Stimulated activated CD8-positive, alpha-beta memory T cell treated with anti-CD3 and anti-CD28 coated beads, Interleukin-12 subunit alpha, Interleukin-12 subunit beta, amount 100 ng/mL, for 24 hours (primary cell): Measurements from ENCODE around the gene PLPPR3.
"Not testable (repeated sequence)": the region's sequence is repeated elsewhere in the genome, so short reads cannot be mapped to it uniquely, and the experiment has no call there.

Source experiments
- DNase-seq: peaks from one replicate; pipeline ENCODE4 v3.0.0-alpha.2; 2020; ENCODE audit errors: extremely low read depth

PLPPR3 gene

GRCh38 chr19:854549-854948, 32.8 kb upstream of the PLPPR3 start:
- DNase-seq, result no peak

GRCh38 chr19:853614-854220, 32.0 kb upstream of the PLPPR3 start:
- not testable (repeated sequence) for DNase-seq

- DNase-seq, result no peak
Observed at GRCh38 chr19:853014-853585, 31.3 kb upstream of the PLPPR3 start.

- no peak for DNase-seq
Observed at GRCh38 chr19:852136-853013, 30.6 kb upstream of the PLPPR3 start, which contains the start of gene ELANE. ELANE (plus strand) TSS chr19:852303; CDS start chr19:852329, 26 bp downstream.

GRCh38 chr19:850979-851335, 29.2 kb upstream of the PLPPR3 start:
- DNase-seq, result no peak

- DNase-seq, result no peak
Observed at GRCh38 chr19:850221-850978, 28.6 kb upstream of the PLPPR3 start.

GRCh38 chr19:849195-849594, 27.4 kb upstream of the PLPPR3 start:
- not testable (repeated sequence) for DNase-seq

GRCh38 chr19:848386-848921, 26.7 kb upstream of the PLPPR3 start:
- no peak for DNase-seq

GRCh38 chr19:845707-846521, 24.2 kb upstream of the PLPPR3 start:
- DNase-seq, result no peak

GRCh38 chr19:844546-844971, 22.8 kb upstream of the PLPPR3 start:
- DNase-seq, result no peak

- DNase-seq, result no peak
Observed at GRCh38 chr19:843836-844545, 22.2 kb upstream of the PLPPR3 start.

GRCh38 chr19:843180-843835, 21.6 kb upstream of the PLPPR3 start:
- DNase-seq, result no peak

- not testable (repeated sequence) for DNase-seq
Observed at GRCh38 chr19:842802-843179, 21.0 kb upstream of the PLPPR3 start.

GRCh38 chr19:840519-841206, 18.9 kb upstream of the PLPPR3 start, which contains the start of gene PRTN3:
PRTN3 (plus strand) TSS chr19:840999; CDS start chr19:841009, 10 bp downstream.
- no peak for DNase-seq

GRCh38 chr19:835210-835810, 13.6 kb upstream of the PLPPR3 start:
- no peak for DNase-seq

GRCh38 chr19:834216-834615, 12.5 kb upstream of the PLPPR3 start:
- DNase-seq, result no peak

- no peak for DNase-seq
Observed at GRCh38 chr19:831407-832369, 9.9 kb upstream of the PLPPR3 start.
